ENCODE measurements around the gene ELOVL5.

The ELOVL5 gene

GRCh38 chr6:53246924-53247323 lies 101.8 kb downstream of the ELOVL5 start:
- no peak for TF ChIP-seq POLR2AphosphoS5 (IDR thresholded peaks at IDR 0.05; ENCODE audit: low read depth, low read length)
- no peak for TF ChIP-seq SIN3A (IDR thresholded peaks at IDR 0.05; ENCODE audit: borderline replicate concordance, insufficient read depth, low read length)
- TF ChIP-seq, protein P1, sequence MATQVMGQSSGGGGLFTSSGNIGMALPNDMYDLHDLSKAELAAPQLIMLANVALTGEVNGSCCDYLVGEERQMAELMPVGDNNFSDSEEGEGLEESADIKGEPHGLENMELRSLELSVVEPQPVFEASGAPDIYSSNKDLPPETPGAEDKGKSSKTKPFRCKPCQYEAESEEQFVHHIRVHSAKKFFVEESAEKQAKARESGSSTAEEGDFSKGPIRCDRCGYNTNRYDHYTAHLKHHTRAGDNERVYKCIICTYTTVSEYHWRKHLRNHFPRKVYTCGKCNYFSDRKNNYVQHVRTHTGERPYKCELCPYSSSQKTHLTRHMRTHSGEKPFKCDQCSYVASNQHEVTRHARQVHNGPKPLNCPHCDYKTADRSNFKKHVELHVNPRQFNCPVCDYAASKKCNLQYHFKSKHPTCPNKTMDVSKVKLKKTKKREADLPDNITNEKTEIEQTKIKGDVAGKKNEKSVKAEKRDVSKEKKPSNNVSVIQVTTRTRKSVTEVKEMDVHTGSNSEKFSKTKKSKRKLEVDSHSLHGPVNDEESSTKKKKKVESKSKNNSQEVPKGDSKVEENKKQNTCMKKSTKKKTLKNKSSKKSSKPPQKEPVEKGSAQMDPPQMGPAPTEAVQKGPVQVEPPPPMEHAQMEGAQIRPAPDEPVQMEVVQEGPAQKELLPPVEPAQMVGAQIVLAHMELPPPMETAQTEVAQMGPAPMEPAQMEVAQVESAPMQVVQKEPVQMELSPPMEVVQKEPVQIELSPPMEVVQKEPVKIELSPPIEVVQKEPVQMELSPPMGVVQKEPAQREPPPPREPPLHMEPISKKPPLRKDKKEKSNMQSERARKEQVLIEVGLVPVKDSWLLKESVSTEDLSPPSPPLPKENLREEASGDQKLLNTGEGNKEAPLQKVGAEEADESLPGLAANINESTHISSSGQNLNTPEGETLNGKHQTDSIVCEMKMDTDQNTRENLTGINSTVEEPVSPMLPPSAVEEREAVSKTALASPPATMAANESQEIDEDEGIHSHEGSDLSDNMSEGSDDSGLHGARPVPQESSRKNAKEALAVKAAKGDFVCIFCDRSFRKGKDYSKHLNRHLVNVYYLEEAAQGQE (IDR thresholded peaks at IDR 0.05; ENCODE audit: insufficient read depth in 1 of 2, low read depth in 2 of 2, low read length in 2 of 2), result no peak
- TF ChIP-seq TAF1 (IDR thresholded peaks at IDR 0.05; ENCODE audit: borderline replicate concordance, insufficient read depth, low read length), result no peak
- no peak for TF ChIP-seq FOXP2 (optimal IDR thresholded peaks at IDR 0.05; ENCODE audit: borderline replicate concordance, extremely low read depth, extremely low read length, insufficient read depth)

- TF ChIP-seq FOXP2 (optimal IDR thresholded peaks at IDR 0.05; ENCODE audit: borderline replicate concordance, extremely low read depth, extremely low read length, insufficient read depth), result no peak
- no peak for TF ChIP-seq SIN3A (IDR thresholded peaks at IDR 0.05; ENCODE audit: borderline replicate concordance, insufficient read depth, low read length)
- TF ChIP-seq TAF1 (IDR thresholded peaks at IDR 0.05; ENCODE audit: borderline replicate concordance, insufficient read depth, low read length), result no peak
- no peak for TF ChIP-seq POLR2AphosphoS5 (IDR thresholded peaks at IDR 0.05; ENCODE audit: low read depth, low read length)
- TF ChIP-seq, protein P1 (IDR thresholded peaks at IDR 0.05; ENCODE audit: insufficient read depth in 1 of 2, low read depth in 2 of 2, low read length in 2 of 2), result no peak
These were observed 103.8 kb downstream of the ELOVL5 start for GRCh38 chr6:53244958-53245357.

DNA sequence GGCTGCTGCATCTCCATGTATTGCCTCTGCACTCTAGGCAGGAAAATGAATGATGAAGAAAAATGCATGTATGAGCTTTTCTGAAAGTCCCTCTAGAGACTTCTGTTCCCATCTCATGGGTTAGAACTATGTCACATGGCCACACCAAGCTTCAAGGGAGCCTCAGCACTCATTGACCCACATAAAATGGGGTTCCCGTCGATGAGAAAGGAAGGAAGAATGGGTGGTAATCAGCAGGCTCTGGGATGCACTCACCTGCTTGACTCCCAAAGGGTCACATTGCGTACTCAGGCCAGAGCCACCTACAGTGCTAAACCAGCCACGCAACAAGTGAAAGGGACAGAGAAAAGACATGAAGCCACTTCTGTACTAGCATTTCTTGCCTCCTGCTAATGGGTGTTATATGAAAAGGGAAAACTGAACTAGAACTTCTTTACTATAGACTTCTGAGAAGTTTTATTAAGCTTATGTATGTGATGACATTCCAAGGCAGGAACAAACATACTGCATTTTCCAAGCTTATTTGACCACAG lies 104.3 kb downstream of the ELOVL5 start:
- TF ChIP-seq, protein P1 (IDR thresholded peaks at IDR 0.05; ENCODE audit: insufficient read depth in 1 of 2, low read depth in 2 of 2, low read length in 2 of 2), result no peak
- TF ChIP-seq FOXP2 (optimal IDR thresholded peaks at IDR 0.05; ENCODE audit: borderline replicate concordance, extremely low read depth, extremely low read length, insufficient read depth) (no peak), TAF1 (IDR thresholded peaks at IDR 0.05; ENCODE audit: borderline replicate concordance, insufficient read depth, low read length) (no peak), SIN3A (IDR thresholded peaks at IDR 0.05; ENCODE audit: borderline replicate concordance, insufficient read depth, low read length) (no peak), POLR2AphosphoS5 (IDR thresholded peaks at IDR 0.05; ENCODE audit: low read depth, low read length) (no peak)

DNA sequence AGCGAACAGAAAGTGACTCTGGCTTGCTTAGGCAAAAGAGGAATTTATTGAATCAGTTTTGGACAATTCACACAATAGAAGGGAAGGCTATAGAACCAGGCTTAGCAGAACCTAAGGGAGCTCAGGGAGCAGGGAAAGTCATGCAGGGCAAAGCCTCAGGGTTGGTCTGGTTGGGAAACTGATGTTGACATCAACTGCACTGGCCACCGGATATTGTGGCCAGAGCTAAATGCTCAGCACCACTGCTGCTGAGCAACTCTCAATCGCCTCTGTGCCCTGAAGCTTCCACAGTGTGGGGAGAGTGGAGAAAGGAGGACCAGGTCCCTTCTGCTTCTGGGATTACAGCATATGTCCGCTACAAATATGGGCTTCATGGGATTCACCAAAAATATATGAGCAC lies 106.8 kb downstream of the ELOVL5 start:
- no peak for TF ChIP-seq SIN3A (IDR thresholded peaks at IDR 0.05; ENCODE audit: borderline replicate concordance, insufficient read depth, low read length)

- TF ChIP-seq SIN3A (IDR thresholded peaks at IDR 0.05; ENCODE audit: borderline replicate concordance, insufficient read depth, low read length), result no peak
- TF ChIP-seq, protein P1 (IDR thresholded peaks at IDR 0.05; ENCODE audit: insufficient read depth in 1 of 2, low read depth in 2 of 2, low read length in 2 of 2), result no peak
These were observed 108.0 kb downstream of the ELOVL5 start for GRCh38 chr6:53240761-53241160.
